ENCODE measurements around the gene MAML1. TPM values are rescaled to one million over a fixed set of nuclear protein-coding genes. Genes with fewer than 3 reads are reported as not detected.

The MAML1 gene
- total and polyA plus RNA-seq, 4 donors = 2.2 to 7.6 (median 6.3) TPM

DNA sequence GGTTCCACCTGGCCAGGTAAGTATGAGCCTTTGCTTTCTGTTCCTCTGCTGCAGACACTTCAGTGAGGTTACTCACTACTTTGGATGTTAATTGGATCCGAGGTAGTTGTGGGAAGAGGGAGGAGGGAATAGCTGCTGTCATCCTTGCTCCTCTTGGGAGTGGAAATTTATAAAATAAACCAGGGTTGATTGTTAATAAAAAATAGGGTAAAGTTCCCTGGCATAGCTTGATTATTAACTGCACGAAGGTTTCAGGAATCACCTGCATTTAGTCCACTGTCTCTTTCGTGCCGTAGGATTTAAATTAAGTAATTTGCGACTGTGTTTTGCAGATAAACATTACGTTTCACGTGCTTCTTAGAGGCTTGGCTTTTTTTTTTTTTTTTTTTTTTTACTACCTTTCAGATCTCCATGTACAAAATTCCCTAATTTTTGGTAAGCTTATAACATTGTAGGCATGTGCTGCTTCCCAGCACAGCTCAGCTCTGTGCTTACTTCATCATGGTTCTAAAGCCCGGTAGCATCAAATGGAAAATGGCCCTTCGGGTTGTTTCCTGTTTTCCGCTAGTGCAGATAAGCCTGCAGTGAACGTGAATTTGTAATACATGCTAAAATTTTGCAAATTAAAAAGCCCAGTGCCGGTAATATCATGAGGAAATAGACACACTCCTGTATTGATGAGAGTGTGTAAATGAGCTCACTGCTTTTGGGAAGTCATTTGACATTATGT lies 34.3 kb downstream of the MAML1 start:
- TF ChIP-seq, protein P1, sequence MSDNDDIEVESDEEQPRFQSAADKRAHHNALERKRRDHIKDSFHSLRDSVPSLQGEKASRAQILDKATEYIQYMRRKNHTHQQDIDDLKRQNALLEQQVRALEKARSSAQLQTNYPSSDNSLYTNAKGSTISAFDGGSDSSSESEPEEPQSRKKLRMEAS (IDR thresholded peaks at IDR 0.05) = peak; percentile 47
- TF ChIP-seq GABPA (IDR thresholded peaks at IDR 0.05 in 1 of 2, conservative IDR thresholded peaks at IDR 0.05 in 1 of 2) (no peak), SP1 (IDR thresholded peaks at IDR 0.05) (peak; percentile 78), ATF3 (IDR thresholded peaks at IDR 0.05) (no peak), NR2F2 (IDR thresholded peaks at IDR 0.05) (peak; percentile 17), YY1 (IDR thresholded peaks at IDR 0.05) (peak; percentile 12), RXRA (IDR thresholded peaks at IDR 0.05) (peak; percentile 50 to 53), JUND (IDR thresholded peaks at IDR 0.05) (peak in 1 of 2 donors; percentile 15), EGR1 (IDR thresholded peaks at IDR 0.05; ENCODE audit: low read depth in 2 of 2) (no peak), FOXA2 (IDR thresholded peaks at IDR 0.05) (no peak), HNF4A (conservative IDR thresholded peaks at IDR 0.05) (peak; percentile 15 to 35), RAD21 (IDR thresholded peaks at IDR 0.05) (peak in 1 of 2 donors; percentile 9), TAF1 (conservative IDR thresholded peaks at IDR 0.05) (no peak), FOXA1 (IDR thresholded peaks at IDR 0.05) (no peak), HNF4G (IDR thresholded peaks at IDR 0.05) (no peak)
- TF ChIP-seq, protein P2, sequence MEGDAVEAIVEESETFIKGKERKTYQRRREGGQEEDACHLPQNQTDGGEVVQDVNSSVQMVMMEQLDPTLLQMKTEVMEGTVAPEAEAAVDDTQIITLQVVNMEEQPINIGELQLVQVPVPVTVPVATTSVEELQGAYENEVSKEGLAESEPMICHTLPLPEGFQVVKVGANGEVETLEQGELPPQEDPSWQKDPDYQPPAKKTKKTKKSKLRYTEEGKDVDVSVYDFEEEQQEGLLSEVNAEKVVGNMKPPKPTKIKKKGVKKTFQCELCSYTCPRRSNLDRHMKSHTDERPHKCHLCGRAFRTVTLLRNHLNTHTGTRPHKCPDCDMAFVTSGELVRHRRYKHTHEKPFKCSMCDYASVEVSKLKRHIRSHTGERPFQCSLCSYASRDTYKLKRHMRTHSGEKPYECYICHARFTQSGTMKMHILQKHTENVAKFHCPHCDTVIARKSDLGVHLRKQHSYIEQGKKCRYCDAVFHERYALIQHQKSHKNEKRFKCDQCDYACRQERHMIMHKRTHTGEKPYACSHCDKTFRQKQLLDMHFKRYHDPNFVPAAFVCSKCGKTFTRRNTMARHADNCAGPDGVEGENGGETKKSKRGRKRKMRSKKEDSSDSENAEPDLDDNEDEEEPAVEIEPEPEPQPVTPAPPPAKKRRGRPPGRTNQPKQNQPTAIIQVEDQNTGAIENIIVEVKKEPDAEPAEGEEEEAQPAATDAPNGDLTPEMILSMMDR (IDR thresholded peaks at IDR 0.05; ENCODE audit: low read depth, low read length, missing input control) = no peak
- TF ChIP-seq, protein P3, sequence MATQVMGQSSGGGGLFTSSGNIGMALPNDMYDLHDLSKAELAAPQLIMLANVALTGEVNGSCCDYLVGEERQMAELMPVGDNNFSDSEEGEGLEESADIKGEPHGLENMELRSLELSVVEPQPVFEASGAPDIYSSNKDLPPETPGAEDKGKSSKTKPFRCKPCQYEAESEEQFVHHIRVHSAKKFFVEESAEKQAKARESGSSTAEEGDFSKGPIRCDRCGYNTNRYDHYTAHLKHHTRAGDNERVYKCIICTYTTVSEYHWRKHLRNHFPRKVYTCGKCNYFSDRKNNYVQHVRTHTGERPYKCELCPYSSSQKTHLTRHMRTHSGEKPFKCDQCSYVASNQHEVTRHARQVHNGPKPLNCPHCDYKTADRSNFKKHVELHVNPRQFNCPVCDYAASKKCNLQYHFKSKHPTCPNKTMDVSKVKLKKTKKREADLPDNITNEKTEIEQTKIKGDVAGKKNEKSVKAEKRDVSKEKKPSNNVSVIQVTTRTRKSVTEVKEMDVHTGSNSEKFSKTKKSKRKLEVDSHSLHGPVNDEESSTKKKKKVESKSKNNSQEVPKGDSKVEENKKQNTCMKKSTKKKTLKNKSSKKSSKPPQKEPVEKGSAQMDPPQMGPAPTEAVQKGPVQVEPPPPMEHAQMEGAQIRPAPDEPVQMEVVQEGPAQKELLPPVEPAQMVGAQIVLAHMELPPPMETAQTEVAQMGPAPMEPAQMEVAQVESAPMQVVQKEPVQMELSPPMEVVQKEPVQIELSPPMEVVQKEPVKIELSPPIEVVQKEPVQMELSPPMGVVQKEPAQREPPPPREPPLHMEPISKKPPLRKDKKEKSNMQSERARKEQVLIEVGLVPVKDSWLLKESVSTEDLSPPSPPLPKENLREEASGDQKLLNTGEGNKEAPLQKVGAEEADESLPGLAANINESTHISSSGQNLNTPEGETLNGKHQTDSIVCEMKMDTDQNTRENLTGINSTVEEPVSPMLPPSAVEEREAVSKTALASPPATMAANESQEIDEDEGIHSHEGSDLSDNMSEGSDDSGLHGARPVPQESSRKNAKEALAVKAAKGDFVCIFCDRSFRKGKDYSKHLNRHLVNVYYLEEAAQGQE (IDR thresholded peaks at IDR 0.05) = peak; percentile 45
- TF ChIP-seq, protein P4, sequence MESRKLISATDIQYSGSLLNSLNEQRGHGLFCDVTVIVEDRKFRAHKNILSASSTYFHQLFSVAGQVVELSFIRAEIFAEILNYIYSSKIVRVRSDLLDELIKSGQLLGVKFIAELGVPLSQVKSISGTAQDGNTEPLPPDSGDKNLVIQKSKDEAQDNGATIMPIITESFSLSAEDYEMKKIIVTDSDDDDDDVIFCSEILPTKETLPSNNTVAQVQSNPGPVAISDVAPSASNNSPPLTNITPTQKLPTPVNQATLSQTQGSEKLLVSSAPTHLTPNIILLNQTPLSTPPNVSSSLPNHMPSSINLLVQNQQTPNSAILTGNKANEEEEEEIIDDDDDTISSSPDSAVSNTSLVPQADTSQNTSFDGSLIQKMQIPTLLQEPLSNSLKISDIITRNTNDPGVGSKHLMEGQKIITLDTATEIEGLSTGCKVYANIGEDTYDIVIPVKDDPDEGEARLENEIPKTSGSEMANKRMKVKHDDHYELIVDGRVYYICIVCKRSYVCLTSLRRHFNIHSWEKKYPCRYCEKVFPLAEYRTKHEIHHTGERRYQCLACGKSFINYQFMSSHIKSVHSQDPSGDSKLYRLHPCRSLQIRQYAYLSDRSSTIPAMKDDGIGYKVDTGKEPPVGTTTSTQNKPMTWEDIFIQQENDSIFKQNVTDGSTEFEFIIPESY (IDR thresholded peaks at IDR 0.05) = no peak
- peaks cover 22 to 60% (median 52%) of the 10 kb centered on the region in 4 donors for H3K4me1 ChIP-seq (ENCODE audit: control insufficient read depth in 4 of 4, insufficient read depth in 4 of 4, low read length in 3 of 4)
- 30% methylated on average over 12 of the region's 12 CpGs for WGBS
- H3K27ac ChIP-seq (ENCODE audit: low read depth in 1 of 2, low read length in 2 of 2) = peak overlapping the region; percentile 61 to 63
- no peak for DNase-seq (ENCODE audit: low spot score)
- H3K4me3 ChIP-seq (ENCODE audit: low read depth in 1 of 3, low read length in 3 of 3) = peak overlapping the region in 1 of 3 donors; percentile 34
- no peaks in the 10 kb centered on the region for H3K9me3 ChIP-seq (ENCODE audit: control insufficient read depth in 4 of 4, low read length in 3 of 4)
- H3K36me3 ChIP-seq (ENCODE audit: control insufficient read depth in 4 of 4, insufficient read depth in 3 of 4, low read depth in 1 of 4, low read length in 3 of 4) = peaks cover 9 to 30% (median 26%) of the 10 kb centered on the region in 4 donors
- no peak overlapping the region for H3K9ac ChIP-seq (ENCODE audit: low read depth in 1 of 2, low read length in 2 of 2)
- H3K27me3 ChIP-seq (ENCODE audit: control insufficient read depth in 4 of 4, insufficient read depth in 4 of 4, low read length in 3 of 4) = no peaks in the 10 kb centered on the region
